Measurements from ENCODE around the gene ADGRF4. TPM values are rescaled to one million over a fixed set of nuclear protein-coding genes. Genes with fewer than 3 reads are reported as not detected.

Gene ADGRF4
- polyA plus RNA-seq (ENCODE audit: insufficient read length in 4 of 4) = under 1 TPM; 0.08 to 0.20 (median 0.13) TPM

- DNase-seq (ENCODE audit: low read depth in 4 of 4, low spot score in 3 of 4) = no peak
Measured at GRCh38 chr6:47698342-47698787, at the start of gene ADGRF4. Gene ADGRF4 (plus strand): TSS chr6:47698580. CDS start chr6:47707246, 8,666 bp downstream.

- DNase-seq (ENCODE audit: low read depth in 4 of 4, low spot score in 3 of 4) = no peak
Measured at GRCh38 chr6:47650553-47651432, 47.6 kb upstream of the ADGRF4 start.

GRCh38 chr6:47651505-47651944 is 46.9 kb upstream of the ADGRF4 start:
- DNase-seq (ENCODE audit: low read depth in 4 of 4, low spot score in 3 of 4) = no peak

GRCh38 chr6:47653706-47654105 is 44.7 kb upstream of the ADGRF4 start:
- no peak for DNase-seq (ENCODE audit: low read depth in 4 of 4, low spot score in 3 of 4)

GRCh38 chr6:47654255-47654654 is 44.1 kb upstream of the ADGRF4 start:
- DNase-seq (ENCODE audit: low read depth in 4 of 4, low spot score in 3 of 4) = no peak

- no peak for DNase-seq (ENCODE audit: low read depth in 4 of 4, low spot score in 3 of 4)
Measured at GRCh38 chr6:47655719-47656595, 42.4 kb upstream of the ADGRF4 start.

GRCh38 chr6:47661960-47662359 is 36.4 kb upstream of the ADGRF4 start:
- no peak for DNase-seq (ENCODE audit: low read depth in 4 of 4, low spot score in 3 of 4)

GRCh38 chr6:47663462-47664216 is 34.7 kb upstream of the ADGRF4 start:
- no peak for DNase-seq (ENCODE audit: low read depth in 4 of 4, low spot score in 3 of 4)

GRCh38 chr6:47665112-47665511 is 33.3 kb upstream of the ADGRF4 start:
- no peak for DNase-seq (ENCODE audit: low read depth in 4 of 4, low spot score in 3 of 4)

- DNase-seq (ENCODE audit: low read depth in 4 of 4, low spot score in 3 of 4) = peak in 3 of 4 donors; percentile 25 to 40 (median 28)
Measured at GRCh38 chr6:47669684-47670513, 28.5 kb upstream of the ADGRF4 start.

- DNase-seq (ENCODE audit: low read depth in 4 of 4, low spot score in 3 of 4) = no peak
Measured at GRCh38 chr6:47670851-47671250, 27.5 kb upstream of the ADGRF4 start.

GRCh38 chr6:47671777-47672176 is 26.6 kb upstream of the ADGRF4 start:
- DNase-seq (ENCODE audit: low read depth in 4 of 4, low spot score in 3 of 4) = no peak

GRCh38 chr6:47672816-47673215 is 25.6 kb upstream of the ADGRF4 start:
- no peak for DNase-seq (ENCODE audit: low read depth in 4 of 4, low spot score in 3 of 4)

GRCh38 chr6:47674673-47675072 is 23.7 kb upstream of the ADGRF4 start:
- no peak for DNase-seq (ENCODE audit: low read depth in 4 of 4, low spot score in 3 of 4)

GRCh38 chr6:47677381-47678100 is 20.8 kb upstream of the ADGRF4 start:
- DNase-seq (ENCODE audit: low read depth in 4 of 4, low spot score in 3 of 4) = no peak

GRCh38 chr6:47678739-47679138 is 19.6 kb upstream of the ADGRF4 start:
- no peak for DNase-seq (ENCODE audit: low read depth in 4 of 4, low spot score in 3 of 4)

GRCh38 chr6:47679322-47679906 is 19.0 kb upstream of the ADGRF4 start:
- no peak for DNase-seq (ENCODE audit: low read depth in 4 of 4, low spot score in 3 of 4)

GRCh38 chr6:47680051-47680450 is 18.3 kb upstream of the ADGRF4 start:
- DNase-seq (ENCODE audit: low read depth in 4 of 4, low spot score in 3 of 4) = no peak

- DNase-seq (ENCODE audit: low read depth in 4 of 4, low spot score in 3 of 4) = no peak
Measured at GRCh38 chr6:47680724-47681123, 17.7 kb upstream of the ADGRF4 start.
